ENCODE results near the gene ARTN. TPM values are rescaled to one million over a fixed set of nuclear protein-coding genes. Genes with fewer than 3 reads are reported as not detected.

The ARTN gene
- 0.31 TPM for total RNA-seq

DNA sequence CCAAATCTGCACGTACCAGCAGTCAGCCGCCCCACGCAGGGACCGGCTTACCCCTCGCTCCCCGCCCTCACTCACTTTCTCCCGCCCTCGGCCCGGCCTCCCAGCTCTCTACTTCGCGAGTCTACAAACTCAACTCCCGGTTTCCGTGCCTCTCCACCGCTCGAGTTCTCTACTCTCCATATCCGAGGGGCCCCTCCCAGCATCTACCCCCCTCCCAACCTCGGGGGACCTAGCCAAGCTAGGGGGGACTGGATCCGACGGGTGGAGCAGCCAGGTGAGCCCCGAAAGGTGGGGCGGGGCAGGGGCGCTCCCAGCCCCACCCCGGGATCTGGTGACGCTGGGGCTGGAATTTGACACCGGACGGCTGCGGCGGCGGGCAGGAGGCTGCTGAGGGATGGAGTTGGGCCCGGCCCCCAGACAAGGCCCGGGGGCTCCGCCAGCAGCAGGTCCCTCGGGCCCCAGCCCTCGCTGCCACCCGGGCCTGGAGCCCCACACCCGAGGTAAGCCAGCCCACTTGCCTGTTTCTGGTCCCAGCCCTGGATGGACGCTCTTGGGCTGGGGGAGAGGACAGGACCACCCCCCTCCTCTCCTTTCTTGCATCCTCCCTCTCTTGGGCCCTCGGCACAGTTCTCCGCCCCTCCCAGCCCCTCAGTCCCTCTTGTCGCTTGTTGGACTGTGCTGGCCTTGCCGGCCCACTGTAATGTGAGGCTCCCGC, at the start of gene ARTN:
ARTN (plus strand) TSS at position 416 of the 715 bp plus-strand sequence. CDS start 1,856 bp downstream, outside the sequence.

GRCh38 chr1:43946236-43947060, 12.8 kb downstream of the ARTN start, which contains the start of gene IPO13:
Gene IPO13, plus strand, starts transcription at chr1:43946950. Its CDS starts 651 bp downstream, at chr1:43947601.

DNA sequence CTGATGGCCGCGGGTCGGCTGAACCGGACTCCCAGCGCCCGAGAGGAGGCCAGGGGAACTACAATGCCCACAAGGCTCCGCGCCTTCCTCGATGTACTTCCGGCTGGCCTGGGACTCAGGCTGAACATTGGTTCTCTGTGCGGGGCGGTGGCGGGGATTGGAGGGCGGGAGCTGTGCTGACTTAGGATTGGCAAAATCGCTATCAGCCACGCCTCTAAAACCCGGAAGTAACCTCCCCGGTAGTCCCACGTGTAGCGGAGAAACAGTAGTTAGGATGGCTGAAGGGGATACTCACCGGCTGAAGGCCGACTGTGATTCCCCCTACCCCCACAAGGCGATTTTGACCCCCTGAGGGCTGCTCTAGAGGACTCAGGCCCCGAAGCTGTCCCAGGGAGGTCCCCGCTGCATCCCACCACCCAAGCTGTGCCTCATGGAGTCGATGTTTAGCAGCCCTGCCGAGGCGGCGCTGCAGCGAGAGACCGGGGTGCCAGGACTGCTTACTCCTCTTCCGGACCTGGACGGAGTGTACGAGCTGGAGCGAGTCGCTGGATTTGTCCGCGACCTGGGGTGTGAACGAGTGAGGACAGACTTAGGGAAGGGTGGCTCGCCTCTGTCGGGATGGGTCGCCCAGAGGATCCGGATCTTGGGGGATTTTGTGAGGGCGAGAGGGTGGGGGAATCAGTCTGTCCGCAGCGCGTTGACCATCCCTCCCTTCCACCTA, 36.3 kb downstream of the ARTN start, which contains the start of gene DPH2:
DPH2 (plus strand) TSS at position 265 of the 721 bp plus-strand sequence; CDS start at position 431, 166 bp downstream.

DNA sequence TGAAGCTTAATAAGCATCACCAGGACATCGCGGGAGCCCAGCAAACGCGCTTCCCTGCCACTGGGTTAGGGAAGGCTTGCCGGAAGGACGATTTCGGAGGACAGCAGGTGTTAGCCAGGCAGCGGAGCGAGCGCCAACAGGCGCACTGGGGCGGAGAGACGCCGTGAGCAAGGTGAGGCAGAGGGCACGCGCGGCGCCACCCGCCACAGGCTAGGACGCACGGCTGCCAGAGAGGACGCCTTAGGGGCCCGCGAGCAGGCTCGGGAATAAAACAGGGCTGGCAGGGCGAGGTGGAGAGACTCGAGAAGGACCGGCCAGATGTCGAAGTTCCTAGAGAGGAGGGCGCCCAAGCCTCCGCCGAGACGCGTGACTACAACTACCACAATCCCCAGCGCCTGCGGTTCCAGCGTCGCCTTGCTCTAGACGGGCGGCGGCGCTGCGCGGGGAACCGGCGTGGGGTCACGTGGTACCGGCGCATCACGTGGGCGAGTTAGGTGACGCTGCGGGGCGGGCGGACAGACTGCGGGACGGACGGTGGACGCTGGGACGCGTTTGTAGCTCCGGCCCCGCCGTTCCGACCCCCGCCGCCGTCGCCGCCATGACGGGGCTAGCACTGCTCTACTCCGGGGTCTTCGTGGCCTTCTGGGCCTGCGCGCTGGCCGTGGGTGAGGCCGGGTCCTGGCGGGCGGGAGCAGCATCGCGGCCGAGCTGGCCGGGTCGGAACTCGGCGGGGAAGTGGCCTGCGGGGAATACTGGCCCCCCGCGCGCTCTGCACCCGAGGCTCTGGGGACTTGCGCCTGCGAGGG, 41.0 kb downstream of the ARTN start, which contains the start of gene ATP6V0B:
ATP6V0B (plus strand) TSS at position 518 of the 806 bp plus-strand sequence; CDS start at position 599, 81 bp downstream.

GRCh38 chr1:43978551-43979260, 45.1 kb downstream of the ARTN start, which contains the start of gene B4GALT2:
Gene B4GALT2, plus strand, starts transcription at chr1:43979210. Its CDS starts 1,951 bp downstream, at chr1:43981161.

Other genes with a start within 250 kb of the ARTN start
- gene ST3GAL3, start 226.3 kb upstream of the ARTN start, total RNA-seq = 60.1 TPM
- 23.5 TPM for gene IPO13, start 13.1 kb downstream of the ARTN start, total RNA-seq
- 18.8 TPM for gene DPH2, start 36.2 kb downstream of the ARTN start, total RNA-seq
- 126 TPM for gene ATP6V0B, start 41.2 kb downstream of the ARTN start, total RNA-seq
- gene B4GALT2, start 45.4 kb downstream of the ARTN start, total RNA-seq = 82.0 TPM
- gene CCDC24, start 57.8 kb downstream of the ARTN start, total RNA-seq = 7.8 TPM
- 5.9 TPM for gene SLC6A9, start 97.7 kb downstream of the ARTN start, total RNA-seq
- gene KLF17, start 185.0 kb downstream of the ARTN start, total RNA-seq = not detected
- gene KLF18, start 207.8 kb downstream of the ARTN start, total RNA-seq = not detected

All from parietal lobe (tissue), 1 donor.